HEK293 (cell line): ENCODE measurements around the gene COQ8B.

ENCODE experiments used
- BCL11A ChIP-seq: fragments of 450-650 bp; formaldehyde crosslinking; IDR thresholded peaks from 2 replicates; pipeline ENCODE4 v1.5.1; 2016; ENCODE audit warnings: low read depth, missing biosample characterization, missing genetic modification characterization
- ELK4 ChIP-seq: IDR thresholded peaks from 2 replicates; pipeline ENCODE4 v1.6.1; 2011; ENCODE audit warnings: mild to moderate bottlenecking, low read depth, low read length, borderline replicate concordance
- GFI1B ChIP-seq: fragments of 450-650 bp; formaldehyde crosslinking; IDR thresholded peaks from 2 replicates; pipeline ENCODE4 v1.5.1; 2016; ENCODE audit warnings: missing biosample characterization, missing genetic modification characterization
- GLIS1 ChIP-seq: fragments of 450-650 bp; formaldehyde crosslinking; IDR thresholded peaks from 2 replicates; pipeline ENCODE4 v1.5.1; 2016; ENCODE audit warnings: missing biosample characterization, missing genetic modification characterization
- HOXC10 ChIP-seq: sonication (generic); formaldehyde crosslinking; IDR thresholded peaks from 2 replicates; pipeline ENCODE4 v1.8.1; 2023; ENCODE audit warnings: mild to moderate bottlenecking, missing genetic modification reagents
- IKZF3 ChIP-seq: fragments of 450-650 bp; IDR thresholded peaks from 2 replicates; pipeline ENCODE4 v1.5.0; 2018; ENCODE audit warnings: missing biosample characterization, mild to moderate bottlenecking, missing genetic modification characterization, moderate library complexity
- KLF10 ChIP-seq: fragments of 450-650 bp; IDR thresholded peaks from 2 replicates; pipeline ENCODE4 v1.5.1; 2018; ENCODE audit warnings: missing biosample characterization, mild to moderate bottlenecking, missing genetic modification characterization
- PRDM10 ChIP-seq: fragments of 450-650 bp; formaldehyde crosslinking; IDR thresholded peaks from 2 replicates; pipeline ENCODE4 v1.5.1; 2016; ENCODE audit warnings: missing biosample characterization, missing genetic modification characterization
- REPIN1 ChIP-seq: fragments of 450-650 bp; formaldehyde crosslinking; IDR thresholded peaks from 2 replicates; pipeline ENCODE4 v1.5.1; 2017; ENCODE audit warnings: missing biosample characterization, missing genetic modification characterization, low read depth
- SP3 ChIP-seq: fragments of 450-650 bp; formaldehyde crosslinking; IDR thresholded peaks from 2 replicates; pipeline ENCODE4 v1.5.1; 2016; ENCODE audit warnings: missing biosample characterization, missing genetic modification characterization
- SP7 ChIP-seq: fragments of 450-650 bp; formaldehyde crosslinking; IDR thresholded peaks from 2 replicates; pipeline ENCODE4 v1.5.1; 2016; ENCODE audit warnings: missing biosample characterization, missing genetic modification characterization
- ZBTB21 ChIP-seq: fragments of 450-650 bp; formaldehyde crosslinking; IDR thresholded peaks from 2 replicates; pipeline ENCODE4 v1.5.1; 2017; ENCODE audit warnings: missing biosample characterization, missing genetic modification characterization
- ZBTB48 ChIP-seq: fragments of 450-650 bp; formaldehyde crosslinking; IDR thresholded peaks from 2 replicates; pipeline ENCODE4 v1.5.1; 2016; ENCODE audit warnings: missing biosample characterization, missing genetic modification characterization
- ZFHX2 ChIP-seq: fragments of 450-650 bp; formaldehyde crosslinking; conservative IDR thresholded peaks from 2 replicates; pipeline ENCODE4 v1.5.1; 2016; ENCODE audit warnings: missing biosample characterization, missing genetic modification characterization
- ZNF121 ChIP-seq: fragments of 450-650 bp; formaldehyde crosslinking; IDR thresholded peaks from 2 replicates; pipeline ENCODE4 v1.5.1; 2016; ENCODE audit warnings: missing biosample characterization, missing genetic modification characterization
- ZNF138 ChIP-seq: fragments of 450-650 bp; formaldehyde crosslinking; IDR thresholded peaks from 2 replicates; pipeline ENCODE4 v1.5.1; 2016; ENCODE audit warnings: missing biosample characterization, missing genetic modification characterization, borderline replicate concordance
- ZNF148 ChIP-seq: fragments of 450-650 bp; formaldehyde crosslinking; IDR thresholded peaks from 2 replicates; pipeline ENCODE4 v1.5.0; 2017; ENCODE audit warnings: missing biosample characterization, missing genetic modification characterization, borderline replicate concordance
- ZNF248 ChIP-seq: fragments of 450-650 bp; formaldehyde crosslinking; IDR thresholded peaks from 2 replicates; pipeline ENCODE4 v1.5.1; 2017; ENCODE audit warnings: missing biosample characterization, missing genetic modification characterization
- ZNF266 ChIP-seq: fragments of 450-650 bp; formaldehyde crosslinking; IDR thresholded peaks from 2 replicates; pipeline ENCODE4 v1.5.1; 2016; ENCODE audit warnings: missing biosample characterization, missing genetic modification characterization, low read depth
- ZNF280C ChIP-seq: fragments of 450-650 bp; formaldehyde crosslinking; IDR thresholded peaks from 2 replicates; pipeline ENCODE4 v1.5.1; 2016; ENCODE audit warnings: missing biosample characterization, missing genetic modification characterization
- ZNF391 ChIP-seq: fragments of 450-650 bp; formaldehyde crosslinking; IDR thresholded peaks from 2 replicates; pipeline ENCODE4 v1.5.1; 2016; ENCODE audit warnings: low read depth, missing biosample characterization, missing genetic modification characterization, borderline replicate concordance
- ZNF416 ChIP-seq: fragments of 450-650 bp; formaldehyde crosslinking; IDR thresholded peaks from 2 replicates; pipeline ENCODE4 v1.5.1; 2016; ENCODE audit warnings: missing biosample characterization, missing genetic modification characterization
- ZNF530 ChIP-seq: fragments of 450-650 bp; formaldehyde crosslinking; IDR thresholded peaks from 2 replicates; pipeline ENCODE4 v1.5.1; 2016; ENCODE audit warnings: low read depth, missing biosample characterization, missing genetic modification characterization
- ZNF600 ChIP-seq: fragments of 450-650 bp; formaldehyde crosslinking; IDR thresholded peaks from 2 replicates; pipeline ENCODE4 v1.5.1; 2016; ENCODE audit warnings: missing biosample characterization, missing genetic modification characterization
- ZNF623 ChIP-seq: fragments of 450-650 bp; formaldehyde crosslinking; IDR thresholded peaks from 2 replicates; pipeline ENCODE4 v1.5.1; 2016; ENCODE audit warnings: missing biosample characterization, missing genetic modification characterization
- ZNF629 ChIP-seq: fragments of 450-650 bp; formaldehyde crosslinking; IDR thresholded peaks from 2 replicates; pipeline ENCODE4 v1.5.1; 2017; ENCODE audit warnings: missing biosample characterization, missing genetic modification characterization
- ZNF658 ChIP-seq: fragments of 450-650 bp; formaldehyde crosslinking; IDR thresholded peaks from 2 replicates; pipeline ENCODE4; 2016; ENCODE audit warnings: missing biosample characterization, missing genetic modification characterization
- ZNF747 ChIP-seq: fragments of 450-650 bp; formaldehyde crosslinking; IDR thresholded peaks from 2 replicates; pipeline ENCODE4 v1.5.1; 2016; ENCODE audit warnings: missing biosample characterization, missing genetic modification characterization
- ZNF785 ChIP-seq: fragments of 450-650 bp; formaldehyde crosslinking; IDR thresholded peaks from 2 replicates; pipeline ENCODE4 v1.5.1; 2016; ENCODE audit warnings: missing biosample characterization, missing genetic modification characterization
- ZSCAN16 ChIP-seq: fragments of 450-650 bp; formaldehyde crosslinking; IDR thresholded peaks from 2 replicates; pipeline ENCODE4 v1.5.1; 2016; ENCODE audit warnings: missing biosample characterization, missing genetic modification characterization

COQ8B gene

GRCh38 chr19:40663695-40664692 is 52.7 kb downstream of the COQ8B start (continued):
- peak; percentile 50 for TF ChIP-seq PRDM10 (tag by site-specific recombination)
- no peak for TF ChIP-seq IKZF3 (tag by site-specific recombination)
- no peak for TF ChIP-seq ZNF629
- TF ChIP-seq HOXC10 (CRISPR knock-in tag), result no peak
- TF ChIP-seq ZBTB48 (tag by site-specific recombination), result peak; percentile 24; the same call in 1 of the 2 replicates
- TF ChIP-seq GFI1B (tag by site-specific recombination), result peak; percentile 9; the same call in 1 of the 2 replicates
- TF ChIP-seq SP7 (tag by site-specific recombination), result 0 out of 2 replicates have a peak, but pooled peaks have one; percentile 8
- no peak for TF ChIP-seq ZNF416 (tag by site-specific recombination)
- no peak for TF ChIP-seq ZNF623 (tag by site-specific recombination)
- TF ChIP-seq ZNF600 (tag by site-specific recombination), result no peak
- no peak for TF ChIP-seq ZNF138
- TF ChIP-seq REPIN1 (tag by site-specific recombination), result no peak
- no peak for TF ChIP-seq ZSCAN16 (tag by site-specific recombination)
- TF ChIP-seq ZNF121 (tag by site-specific recombination), result no peak
- TF ChIP-seq ZNF248 (tag by site-specific recombination), result no peak
- no peak; the same call in 1 of the 2 replicates for TF ChIP-seq ZNF391 (tag by site-specific recombination)
- no peak for TF ChIP-seq SP3 (tag by site-specific recombination)
- TF ChIP-seq ELK4, result no peak
- TF ChIP-seq ZBTB21, result 0 out of 2 replicates have a peak, but pooled peaks have one; percentile 16
- no peak for TF ChIP-seq ZNF747
- TF ChIP-seq ZNF266, result no peak
- TF ChIP-seq ZNF148 (tag by site-specific recombination), result no peak
- peak; percentile 70 for TF ChIP-seq ZFHX2 (tag by site-specific recombination)
- no peak for TF ChIP-seq ZNF280C
- no peak for TF ChIP-seq ZNF658 (tag by site-specific recombination)
- no peak for TF ChIP-seq BCL11A (tag by site-specific recombination)
- no peak for TF ChIP-seq GLIS1 (tag by site-specific recombination)
- TF ChIP-seq ZNF785 (tag by site-specific recombination), result no peak
- TF ChIP-seq ZNF530, result no peak
- TF ChIP-seq KLF10 (tag by site-specific recombination), result no peak
